GM12874 (cell line): ENCODE measurements around the gene NKX6-2.

Experiments used
- CTCF ChIP-seq: IDR thresholded peaks from 2 replicates; pipeline ENCODE4 v1.5.1; 2011; ENCODE audit warnings: low read depth, mild to moderate bottlenecking, control low read depth, low read length, moderate library complexity; ENCODE audit not compliant: insufficient read depth

NKX6-2 gene

GRCh38 chr10:132765435-132765834 is 20.5 kb downstream of the NKX6-2 start:
- TF ChIP-seq CTCF: no peak

- no peak for TF ChIP-seq CTCF
These were observed 21.8 kb downstream of the NKX6-2 start for GRCh38 chr10:132764108-132764507.

- no peak for TF ChIP-seq CTCF
These were observed 22.4 kb downstream of the NKX6-2 start for GRCh38 chr10:132763545-132763944.

- no peak for TF ChIP-seq CTCF
These were observed 23.7 kb downstream of the NKX6-2 start for GRCh38 chr10:132762267-132762666.

- no peak for TF ChIP-seq CTCF
These were observed 24.4 kb downstream of the NKX6-2 start for GRCh38 chr10:132761395-132762060.

GRCh38 chr10:132758865-132759264 is 27.1 kb downstream of the NKX6-2 start:
- TF ChIP-seq CTCF: no peak

GRCh38 chr10:132757171-132757570 is 28.8 kb downstream of the NKX6-2 start:
- no peak for TF ChIP-seq CTCF
